ENCODE measurements around the gene AJAP1.

- TF ChIP-seq MAFK (IDR thresholded peaks at IDR 0.05; ENCODE audit: low read depth, low read length) (no peak), SIX5 (IDR thresholded peaks at IDR 0.05; ENCODE audit: low read depth, low read length) (no peak), TAF7 (optimal IDR thresholded peaks at IDR 0.05; ENCODE audit: borderline replicate concordance, low read depth, low read length) (no peak), NRF1 (IDR thresholded peaks at IDR 0.05; ENCODE audit: low read depth, low read length) (no peak), TCF12 (IDR thresholded peaks at IDR 0.05; ENCODE audit: low read depth, low read length) (no peak), EZH2 (IDR thresholded peaks at IDR 0.05; ENCODE audit: low read depth, low read length, severe bottlenecking) (no peak), RFX5 (IDR thresholded peaks at IDR 0.05; ENCODE audit: borderline replicate concordance, low read depth, low read length) (no peak)
Measured at GRCh38 chr1:4636644-4637380, 17.6 kb upstream of the AJAP1 start.

Data from H1 (cell line).